ENCODE measurements around the gene TUBA3C.

Gene TUBA3C

DNA sequence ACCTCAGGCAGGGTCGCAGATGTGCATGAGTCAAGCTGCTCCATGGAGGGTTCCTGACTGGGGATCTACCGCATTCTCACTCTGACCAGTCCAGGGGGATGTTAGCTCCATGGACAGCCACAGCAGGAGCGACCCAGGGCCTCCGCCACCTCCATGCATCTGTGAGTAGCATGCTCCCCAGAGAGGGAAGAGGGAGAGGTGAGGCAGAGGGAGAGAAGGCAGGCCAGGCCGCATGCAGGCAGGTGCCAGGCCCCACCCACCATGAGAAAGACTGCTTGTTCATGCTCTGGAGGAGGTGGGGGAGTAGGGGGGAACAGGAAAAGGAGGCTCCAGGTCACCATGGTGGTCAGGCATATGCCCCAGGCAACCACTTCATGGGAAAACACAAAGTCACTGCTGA is 20.3 kb downstream of the TUBA3C start:
- DNase-seq (ENCODE audit: low read depth), result no peak

DNA sequence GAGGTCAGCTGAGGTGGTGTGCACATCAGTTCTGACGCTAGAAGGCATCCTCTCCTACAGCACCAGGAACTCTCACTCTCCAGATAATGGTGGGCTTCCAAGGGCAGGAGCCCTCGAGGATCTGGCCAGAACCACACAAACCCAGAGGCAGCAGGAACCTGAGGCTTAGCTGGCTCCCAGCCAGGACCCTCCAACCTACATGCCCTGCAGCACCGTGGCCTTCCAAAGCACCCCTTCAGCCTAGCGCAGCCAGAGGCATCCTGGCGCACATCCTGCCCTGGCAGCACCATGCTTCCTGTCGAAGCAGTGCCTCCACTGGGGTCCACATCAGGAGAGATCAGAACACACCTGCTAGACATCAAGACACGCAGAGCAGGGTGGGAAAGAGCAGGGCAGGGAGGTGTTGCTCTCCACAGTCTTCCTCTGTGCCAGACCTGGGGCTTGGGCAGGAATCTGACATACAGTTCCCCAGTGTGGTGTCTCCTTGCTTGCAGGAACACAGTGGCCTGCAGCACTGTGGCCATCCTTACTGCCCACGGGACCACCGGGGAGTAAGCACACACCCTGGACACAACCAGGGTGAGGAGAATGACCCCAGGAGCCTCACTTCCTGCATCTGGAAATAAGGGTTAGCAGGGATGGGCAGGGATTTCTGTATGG is 21.7 kb downstream of the TUBA3C start:
- DNase-seq (ENCODE audit: low read depth), result no peak

DNA sequence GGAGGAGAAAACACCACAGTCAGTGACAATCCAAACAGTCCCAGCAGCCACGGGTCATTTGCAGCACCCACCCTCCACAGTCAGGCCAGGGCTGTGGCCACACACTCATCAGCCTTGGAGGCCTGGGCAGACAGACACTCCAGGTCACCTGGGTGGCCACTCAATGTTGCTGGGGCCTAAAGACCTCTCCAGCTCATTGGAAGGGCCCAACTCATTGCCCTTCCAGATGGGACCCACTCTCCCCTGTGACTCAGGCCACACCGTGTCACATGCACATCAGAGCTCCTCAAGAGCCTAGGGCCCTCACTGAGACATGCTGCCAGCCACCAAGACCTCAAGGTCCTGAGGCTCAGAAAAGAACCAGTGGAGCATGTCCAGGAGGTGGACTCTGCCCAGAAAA is 22.4 kb downstream of the TUBA3C start:
- DNase-seq (ENCODE audit: low read depth), result no peak

DNA sequence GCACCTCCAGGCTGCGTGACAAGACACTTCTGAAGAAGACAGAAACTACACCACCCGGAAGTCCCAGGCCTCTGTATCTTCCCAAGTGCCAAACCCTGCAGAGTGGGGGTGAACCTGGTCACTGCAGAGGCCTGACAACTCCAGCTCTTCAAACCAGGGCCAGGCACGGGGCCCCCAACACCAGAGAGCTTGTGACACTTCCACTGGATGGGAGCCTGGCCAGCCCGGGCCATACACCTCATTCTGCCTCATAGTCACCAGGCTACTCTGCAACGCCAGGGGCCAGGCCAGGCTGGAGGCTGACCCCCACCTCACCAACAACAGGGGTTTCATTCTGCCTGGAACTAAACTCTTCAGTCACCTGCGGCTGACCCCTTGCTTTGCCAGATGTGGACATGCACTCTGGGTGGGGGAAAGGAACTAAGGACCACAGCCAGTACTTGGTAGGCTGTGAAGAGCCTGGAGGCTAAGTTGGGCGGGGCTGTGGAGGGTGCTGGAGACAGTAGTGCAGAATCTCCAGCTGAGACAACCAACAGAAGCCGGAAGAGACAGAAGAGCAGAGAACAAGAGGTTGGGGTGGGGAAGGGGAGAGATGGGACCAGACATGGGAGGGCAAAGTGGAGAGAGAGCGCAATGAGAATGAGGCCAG is 23.0 kb downstream of the TUBA3C start:
- no peak for DNase-seq (ENCODE audit: low read depth)

DNA sequence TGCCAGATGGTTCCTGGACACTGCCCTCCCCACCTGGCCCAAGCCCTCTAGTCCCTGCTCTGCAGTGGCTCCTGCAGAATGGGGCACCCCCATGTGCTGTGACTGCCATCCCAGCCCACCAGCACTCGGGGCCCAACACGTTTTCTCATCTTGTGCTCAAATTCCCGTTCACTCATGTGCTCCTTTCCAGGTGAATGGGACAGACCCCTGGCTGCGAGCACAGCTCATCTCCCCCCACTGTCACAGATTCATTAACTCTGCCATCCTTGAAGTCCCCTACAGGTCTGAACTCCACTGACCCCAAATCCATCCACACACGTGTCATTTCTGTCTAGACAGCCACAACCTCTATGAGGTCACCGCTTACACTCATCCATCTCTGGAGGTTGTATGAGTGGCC is 23.6 kb downstream of the TUBA3C start:
- DNase-seq (ENCODE audit: low read depth), result no peak

DNA sequence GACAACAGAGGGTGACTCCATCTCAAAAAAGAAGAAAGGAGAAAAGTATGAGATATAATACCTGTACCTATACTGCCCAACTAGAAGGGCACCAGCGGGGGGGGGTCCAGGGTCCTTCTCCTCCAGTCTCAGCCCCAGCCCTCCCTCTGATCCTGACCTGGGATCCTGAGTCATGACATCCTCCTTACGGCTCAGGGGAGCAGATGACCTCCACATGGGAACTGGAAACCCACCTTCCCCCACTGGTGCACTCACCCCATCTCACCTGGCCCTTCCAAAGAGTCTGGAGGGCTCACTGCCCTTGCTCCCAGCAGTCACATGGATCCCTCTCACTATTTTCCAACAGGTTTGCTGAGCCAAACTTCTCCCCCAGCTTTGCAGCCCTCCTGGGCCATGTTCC is 24.2 kb downstream of the TUBA3C start:
- no peak for DNase-seq (ENCODE audit: low read depth)

DNA sequence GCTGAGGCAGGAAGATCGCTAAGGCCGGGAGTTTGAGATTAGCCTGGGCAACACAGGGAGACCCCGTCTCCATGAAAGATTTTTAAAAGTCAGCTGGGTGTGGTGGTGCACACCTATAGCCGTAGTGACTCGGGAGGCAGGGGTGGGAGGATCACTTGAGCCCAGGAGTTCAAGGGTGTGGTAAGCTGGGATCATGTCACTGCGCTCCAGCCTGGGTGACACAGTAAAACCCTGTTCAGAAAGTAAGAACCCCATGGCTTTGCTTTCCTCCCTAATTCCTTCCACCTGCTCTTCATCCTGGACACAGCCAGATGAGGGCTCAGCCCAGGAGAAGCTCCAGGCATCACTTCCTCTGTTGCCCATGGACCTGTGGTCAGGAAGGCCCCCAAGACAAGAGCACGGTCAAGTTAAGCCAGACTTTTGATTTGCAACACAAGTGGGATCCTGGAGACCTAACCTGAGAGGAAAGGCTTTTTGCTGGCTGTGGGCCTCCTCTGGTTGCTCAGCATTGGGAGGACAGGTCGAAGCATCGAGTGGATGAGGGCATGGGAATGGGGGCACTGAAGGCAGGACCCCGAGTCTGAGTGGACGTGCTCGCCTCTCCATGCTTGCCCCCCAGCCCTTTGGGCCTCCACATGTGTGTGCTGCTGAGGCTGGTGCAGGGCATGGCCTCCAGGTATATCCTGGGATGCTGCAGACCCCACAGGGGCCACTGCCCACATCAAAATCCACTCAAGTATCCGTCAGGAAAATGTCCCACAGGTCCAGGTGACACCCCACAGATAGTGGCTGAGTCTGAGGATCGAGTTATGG is 25.4 kb downstream of the TUBA3C start:
- DNase-seq (ENCODE audit: low read depth), result no peak

DNA sequence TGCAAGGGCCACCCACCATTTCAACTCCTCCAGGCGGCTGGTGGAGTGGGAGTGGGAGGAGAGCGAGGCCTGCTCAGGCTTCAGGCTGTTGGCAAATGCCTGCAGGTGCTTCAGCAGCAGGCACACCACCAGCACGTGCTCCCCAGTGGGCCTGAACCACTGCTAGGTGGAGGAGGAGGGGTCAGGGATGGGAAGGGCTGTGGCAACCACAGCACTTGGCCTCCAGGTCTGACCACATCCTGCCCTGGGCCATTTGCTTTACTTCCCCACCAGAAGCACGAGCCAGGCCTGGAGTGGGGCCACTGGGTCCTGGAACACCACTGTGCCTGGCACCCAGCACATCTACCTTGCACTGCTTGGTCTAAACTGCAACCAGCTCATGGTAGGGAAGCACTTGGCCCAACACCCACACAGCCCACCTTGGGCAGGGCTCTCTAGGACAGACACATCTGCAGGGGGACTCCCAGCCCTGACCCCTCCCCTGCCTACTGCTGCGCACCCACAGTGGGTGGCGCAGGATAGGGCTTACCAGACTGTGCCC is 26.2 kb downstream of the TUBA3C start:
- no peak for DNase-seq (ENCODE audit: low read depth)

DNA sequence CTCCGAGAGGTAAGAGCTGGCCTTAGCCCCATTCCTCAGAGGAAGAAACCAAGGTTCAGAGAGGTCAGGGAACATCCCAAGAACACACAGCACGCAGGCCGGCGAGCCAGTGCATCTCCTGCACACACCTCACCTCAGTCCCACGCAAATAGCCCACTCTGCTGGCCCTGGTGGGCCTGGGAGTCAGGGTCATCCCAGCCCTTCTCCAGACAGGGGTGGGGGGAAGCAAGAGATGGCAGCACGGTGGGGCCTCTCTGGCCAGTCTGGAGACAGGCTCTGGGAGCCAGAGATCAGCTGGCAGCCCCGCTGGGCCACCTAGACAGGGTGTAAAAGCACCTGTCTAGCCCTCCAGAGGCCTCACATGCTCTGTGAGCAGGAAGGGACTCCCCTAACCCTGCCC is 26.8 kb downstream of the TUBA3C start:
- DNase-seq (ENCODE audit: low read depth), result no peak

DNA sequence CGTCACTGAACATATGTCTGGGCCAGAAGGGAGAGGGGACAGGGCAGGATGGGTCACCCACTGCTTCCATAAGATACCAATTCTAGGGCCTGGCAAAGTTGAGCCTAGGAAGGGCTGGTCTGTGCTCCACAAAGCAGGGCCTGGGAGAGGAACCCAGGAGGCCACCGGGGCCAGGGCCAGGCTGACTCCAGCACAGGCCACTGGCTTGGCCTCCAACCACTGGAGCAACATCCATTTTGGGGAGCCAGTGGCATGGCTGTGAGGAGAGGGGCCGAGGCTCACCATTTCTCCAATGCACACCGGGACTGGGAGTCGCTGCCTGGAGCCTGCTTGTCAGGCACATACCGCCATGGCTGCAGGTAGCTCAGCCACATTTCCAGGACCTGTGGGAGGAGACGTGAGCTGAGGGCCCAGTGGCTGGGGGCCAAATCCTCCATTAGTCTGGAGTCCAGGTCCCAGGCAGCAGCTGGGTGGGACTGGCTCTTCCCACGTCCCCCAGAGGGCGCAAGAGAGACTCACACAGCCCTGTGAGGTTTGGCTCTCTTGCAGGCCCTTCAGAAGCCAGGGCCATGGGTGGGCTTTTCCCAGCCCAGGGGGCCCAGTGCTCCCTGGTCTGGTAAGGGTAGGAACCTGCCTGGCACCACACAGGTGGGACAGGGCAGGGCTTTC is 27.7 kb downstream of the TUBA3C start:
- no peak for DNase-seq (ENCODE audit: low read depth)

DNA sequence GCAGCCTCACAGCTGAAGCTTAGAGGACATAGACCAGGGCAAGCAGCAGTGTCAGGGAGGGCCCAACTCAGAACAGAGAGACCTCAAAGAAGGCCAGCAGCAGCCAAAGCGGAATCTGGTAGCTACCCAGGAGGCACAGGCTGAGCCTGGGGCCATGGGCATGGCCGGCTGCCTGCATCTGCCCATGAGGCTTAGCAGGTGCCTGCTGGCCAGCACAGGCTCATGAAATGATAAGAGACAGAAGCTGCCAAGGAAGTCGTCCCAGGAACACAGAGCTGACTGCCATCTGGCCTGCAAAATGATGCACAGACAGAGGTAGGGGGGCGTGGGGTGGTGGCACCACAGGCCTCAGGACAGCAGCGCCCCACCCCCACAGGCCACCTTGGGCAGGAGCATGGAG is 29.2 kb downstream of the TUBA3C start:
- DNase-seq (ENCODE audit: low read depth), result no peak

DNA sequence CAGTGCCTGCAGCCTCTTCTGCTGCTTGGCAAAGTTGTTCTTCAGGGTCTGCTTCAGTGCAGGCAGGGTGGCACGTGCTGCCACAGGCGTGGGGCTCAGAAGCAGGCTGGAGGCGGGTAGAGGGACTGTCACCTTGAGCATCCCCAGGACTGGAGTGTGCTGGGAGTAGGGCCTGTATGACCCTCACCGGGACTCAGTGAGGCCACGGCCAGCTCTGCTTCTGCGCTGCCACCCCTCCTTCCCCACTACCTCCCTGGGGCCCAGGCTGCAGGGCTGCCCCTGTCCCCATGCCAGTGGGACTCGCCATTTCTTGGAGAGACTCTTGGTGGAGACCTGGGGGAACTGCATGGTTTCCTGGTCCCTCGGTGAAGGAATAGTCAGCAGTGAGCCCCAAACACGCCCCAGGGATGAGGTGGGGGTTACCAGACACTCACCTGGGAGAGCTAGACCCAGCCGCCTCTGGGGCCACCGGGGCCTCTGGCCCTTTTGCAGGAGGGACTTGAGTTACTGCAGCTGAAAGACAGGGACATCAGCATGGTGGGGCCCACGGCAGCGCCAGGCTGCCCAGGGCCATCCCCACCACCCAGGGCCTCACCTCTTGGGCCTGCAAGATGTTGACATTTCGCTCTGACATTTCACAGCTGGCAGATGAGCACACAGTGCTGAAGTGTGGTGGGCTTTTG is 29.9 kb downstream of the TUBA3C start:
- no peak for DNase-seq (ENCODE audit: low read depth)

DNA sequence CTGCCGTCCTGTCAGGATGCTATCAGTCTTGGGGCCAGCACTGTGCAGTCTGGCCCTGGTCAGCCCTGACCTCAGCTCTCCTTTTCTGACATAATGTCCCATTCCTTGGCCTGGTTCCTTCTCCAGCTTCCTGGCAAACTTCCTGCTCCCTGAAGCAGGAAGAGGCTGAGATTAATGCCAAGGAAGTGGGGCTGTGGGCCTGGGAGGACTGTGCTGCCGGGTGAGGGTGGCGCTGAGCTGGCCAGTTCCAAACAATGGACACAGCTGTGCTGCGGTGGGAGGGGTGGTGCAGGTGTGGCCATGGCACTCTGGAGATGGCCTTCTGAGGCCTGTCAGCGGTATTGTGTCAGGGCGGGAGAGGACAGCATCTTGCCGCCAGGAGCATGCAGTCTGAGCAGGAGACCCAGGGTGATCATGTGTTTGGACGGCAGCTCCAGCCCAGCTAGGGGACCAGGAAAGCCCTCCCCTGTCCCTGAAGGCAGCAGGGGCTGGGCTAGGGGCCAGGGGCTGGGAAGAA is 30.9 kb downstream of the TUBA3C start:
- no peak for DNase-seq (ENCODE audit: low read depth)

DNA sequence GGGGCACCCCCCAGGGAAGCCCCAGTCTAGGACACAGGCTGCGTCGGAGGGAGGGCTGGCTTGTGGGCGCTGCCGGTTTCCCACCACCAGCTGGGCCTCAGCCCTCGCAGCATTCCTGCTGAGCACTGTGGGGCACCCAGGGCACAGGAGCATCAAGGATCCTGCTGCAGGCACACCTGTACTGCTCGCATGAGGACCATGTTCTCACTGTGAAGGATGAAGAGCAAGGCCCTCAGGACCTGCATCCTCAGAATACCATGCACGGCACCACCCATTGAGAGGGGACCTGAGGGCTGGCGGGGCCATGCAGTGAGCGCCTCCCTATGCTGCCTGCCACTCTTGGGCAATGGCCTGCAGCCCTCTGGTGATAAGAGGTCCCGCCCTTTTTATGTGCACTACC is 31.4 kb downstream of the TUBA3C start:
- DNase-seq (ENCODE audit: low read depth), result no peak

DNA sequence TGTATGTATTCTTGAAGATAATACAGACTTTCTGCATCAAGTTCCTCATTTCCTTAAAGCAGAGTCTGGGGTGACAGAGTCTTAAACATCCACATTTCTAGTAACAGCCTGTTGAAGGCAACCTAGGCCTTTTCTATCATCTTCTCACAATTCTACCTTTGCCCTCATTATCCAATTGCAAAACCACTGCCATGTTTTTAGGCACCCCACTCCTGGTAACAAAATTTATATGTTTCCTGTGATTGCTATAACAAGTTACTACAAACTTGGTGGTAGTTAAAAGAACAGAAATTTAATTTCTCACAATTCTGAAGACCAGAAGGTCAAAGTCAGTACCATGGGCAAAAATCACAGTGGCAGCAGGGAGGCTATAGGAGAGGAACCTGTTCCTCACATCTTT is 33.1 kb downstream of the TUBA3C start:
- no peak for DNase-seq (ENCODE audit: low read depth)
